ENCODE measurements around the gene PLAA. TPM values are rescaled to one million over a fixed set of nuclear protein-coding genes. Genes with fewer than 3 reads are reported as not detected.

The PLAA gene
- total RNA-seq, 1 donor from 2014 or later, result 53.4 TPM

DNA sequence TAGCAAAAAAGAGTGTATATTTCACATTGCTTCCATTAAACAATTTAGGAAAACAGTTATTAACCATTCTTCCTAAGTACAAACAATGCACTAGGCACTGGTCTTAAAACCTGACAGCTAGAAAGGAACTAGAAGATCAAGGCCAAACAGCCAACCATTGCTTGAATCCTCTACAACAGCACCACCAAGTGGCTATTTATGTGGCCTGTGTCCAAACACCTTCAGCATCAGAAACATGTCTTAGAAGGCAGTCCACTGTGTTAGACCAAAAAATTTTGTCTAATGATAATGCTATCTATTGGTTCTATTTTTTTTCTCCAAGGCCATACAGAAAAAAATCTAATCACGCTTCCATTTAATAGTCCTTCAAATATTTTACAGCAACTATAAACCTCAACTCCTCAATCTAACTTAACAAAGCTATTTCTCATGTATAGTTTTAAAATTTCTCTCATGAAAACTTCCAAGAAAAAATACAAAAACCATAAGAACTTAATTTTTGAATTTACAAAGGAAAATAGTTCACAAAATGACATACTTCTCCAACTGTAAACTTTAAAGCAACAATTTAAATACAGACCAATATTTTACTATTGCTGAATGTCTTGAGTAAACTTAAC is 90.5 kb downstream of the PLAA start:
- Mint-ChIP-seq H3K9me3 (ENCODE audit: unreplicated experiment) (no peaks in the 10 kb centered on the region), H3K27me3 (ENCODE audit: unreplicated experiment) (peaks cover 1% of the 10 kb centered on the region), H3K27ac (ENCODE audit: unreplicated experiment) (no peak overlapping the region), H3K36me3 (ENCODE audit: unreplicated experiment) (no peaks in the 10 kb centered on the region), H3K4me3 (ENCODE audit: unreplicated experiment) (no peak overlapping the region), H3K4me1 (ENCODE audit: low read depth, unreplicated experiment) (no peaks in the 10 kb centered on the region)
- peak; percentile 35 for DNase-seq
- TF ChIP-seq CTCF (IDR thresholded peaks at IDR 0.05; ENCODE audit: partially characterized antibody, unreplicated experiment), result peak; percentile 69

Other genes with a start within 250 kb of the PLAA start
- 14.3 TPM for gene CAAP1, start 54.4 kb downstream of the PLAA start, total RNA-seq (ENCODE audit: unreplicated experiment)
- gene IFT74, start 9.2 kb upstream of the PLAA start, total RNA-seq (ENCODE audit: unreplicated experiment), result 6.0 TPM
- gene LRRC19, start 58.4 kb upstream of the PLAA start, total RNA-seq (ENCODE audit: unreplicated experiment), result not detected
- 1.0 TPM for gene TEK, start 162.0 kb upstream of the PLAA start, total RNA-seq (ENCODE audit: unreplicated experiment)

Data from glutamatergic neuron (in vitro differentiated cells).